NCI-H1930 (cell line): ENCODE measurements around the gene ZCWPW1.
"Not testable (repeated sequence)": the region's sequence is repeated elsewhere in the genome, so short reads cannot be mapped to it uniquely, and the experiment has no call there.

Experiments used
- DNase-seq, 2 experiments: peaks; one replicate each; lab custom pipeline; 2025; lab: John Stamatoyannopoulos, UW

ZCWPW1 gene

GRCh38 chr7:100353685-100354330 is 74.7 kb downstream of the ZCWPW1 start:
- no peak for DNase-seq

GRCh38 chr7:100352984-100353684 is 75.4 kb downstream of the ZCWPW1 start:
- DNase-seq: no peak

GRCh38 chr7:100352230-100352781 is 76.2 kb downstream of the ZCWPW1 start:
- DNase-seq: not testable (repeated sequence)

GRCh38 chr7:100351657-100352058 is 76.8 kb downstream of the ZCWPW1 start:
- no peak for DNase-seq
